Measurements from ENCODE around the gene KRTAP10-3.

GRCh38 chr21:44540741-44541288 lies 17.8 kb downstream of the KRTAP10-3 start:
- no peak for TF ChIP-seq CTCF (IDR thresholded peaks at IDR 0.05)
- no peak for TF ChIP-seq POLR2A (IDR thresholded peaks at IDR 0.05)
